DND-41 (cell line): Measurements from ENCODE around the gene CTIF.

Experiments
- ATAC-seq: fragments of 200-7000 bp; cut with Tn5 transposase; 3 replicates; pipeline ENCODE4 v1.9.1; 2021; ENCODE audit warnings: low read depth; ENCODE audit not compliant: insufficient read depth
- DNase-seq: peaks from one replicate; pipeline ENCODE4 v3.0.0-alpha.2; 2020
- H2AFZ ChIP-seq: 2 replicates; pipeline ENCODE4 v1.6.0; 2012; ENCODE audit warnings: low read depth, low read length
- H3K27ac ChIP-seq: 2 replicates; pipeline ENCODE4 v1.5.1; 2012; ENCODE audit warnings: low read length, inconsistent platforms
- H3K27me3 ChIP-seq: fragments of 200-600 bp; sonication (generic); 2 replicates; pipeline ENCODE4 v1.6.0; 2012; ENCODE audit warnings: low read length, mild to moderate bottlenecking, inconsistent platforms; ENCODE audit not compliant: insufficient read depth, poor library complexity
- H3K36me3 ChIP-seq: 2 replicates; pipeline ENCODE4 v1.5.1; 2012; ENCODE audit warnings: low read length, inconsistent platforms; ENCODE audit not compliant: insufficient read depth
- H3K4me1 ChIP-seq: 2 replicates; pipeline ENCODE4 v1.5.1; 2012; ENCODE audit warnings: mild to moderate bottlenecking, low read length; ENCODE audit not compliant: insufficient read depth
- H3K4me2 ChIP-seq: 2 replicates; pipeline ENCODE4 v1.6.0; 2012; ENCODE audit warnings: mild to moderate bottlenecking, moderate library complexity, low read length, inconsistent platforms; ENCODE audit not compliant: insufficient read depth
- H3K4me3 ChIP-seq, 2 experiments: fragments of 200-600 bp in 1 of 2; shearing (Covaris generic) in 1 of 2; 2 replicates each; pipeline ENCODE4 v1.5.1; 2012 to 2016; ENCODE audit warnings: inconsistent platforms in 2 of 2, low read length in 2 of 2, mild to moderate bottlenecking in 2 of 2, low read depth in 1 of 2, moderate library complexity in 1 of 2
- H3K79me2 ChIP-seq: 2 replicates; pipeline ENCODE4 v1.6.0; 2012; ENCODE audit warnings: low read length, inconsistent platforms; ENCODE audit not compliant: insufficient read depth
- H3K9ac ChIP-seq: 2 replicates; pipeline ENCODE4 v1.6.0; 2012; ENCODE audit warnings: low read depth, mild to moderate bottlenecking, inconsistent platforms, low read length, moderate library complexity
- H3K9me3 ChIP-seq: 2 replicates; pipeline ENCODE4 v1.5.1; 2012; ENCODE audit warnings: low read length, moderate library complexity, mild to moderate bottlenecking, inconsistent platforms; ENCODE audit not compliant: insufficient read depth, severe bottlenecking
- H4K20me1 ChIP-seq: 2 replicates; pipeline ENCODE4 v1.6.0; 2012; ENCODE audit warnings: low read length; ENCODE audit not compliant: insufficient read depth
- EZH2 ChIP-seq: IDR thresholded peaks from 3 replicates; pipeline ENCODE4 v1.6.1; 2012; ENCODE audit warnings: borderline replicate concordance, low read depth, mild to moderate bottlenecking, moderate library complexity, low read length, inconsistent platforms; ENCODE audit not compliant: severe bottlenecking
- TF ChIP-seq, protein P1 (sequence below): IDR thresholded peaks from 2 replicates; pipeline ENCODE4 v1.5.1; 2012; ENCODE audit warnings: borderline replicate concordance, low read length, moderate library complexity, mild to moderate bottlenecking; ENCODE audit not compliant: poor library complexity, severe bottlenecking; ENCODE audit errors: extremely low read depth

CTIF gene

DNA sequence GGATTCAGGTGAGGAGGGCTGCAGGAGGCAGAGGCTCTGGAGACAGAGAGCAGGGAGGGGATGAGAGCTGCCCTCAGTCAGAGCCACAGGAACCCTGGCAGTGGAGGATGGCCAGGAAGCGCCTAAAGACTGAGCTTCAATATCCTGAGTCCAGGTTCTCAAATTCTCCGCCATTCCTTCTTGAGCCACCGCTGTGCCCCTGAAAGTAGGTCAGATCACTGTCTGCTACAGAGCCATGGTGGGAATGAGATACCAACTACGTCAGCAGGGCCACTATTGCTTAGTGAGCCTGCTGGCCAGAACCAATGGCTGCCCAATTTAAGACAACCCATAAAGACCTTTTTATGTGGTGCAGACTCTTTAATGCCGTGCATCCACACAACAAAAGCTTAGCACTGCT is 155.5 kb downstream of the CTIF start:
- no peak overlapping the region for H3K27ac ChIP-seq

DNA sequence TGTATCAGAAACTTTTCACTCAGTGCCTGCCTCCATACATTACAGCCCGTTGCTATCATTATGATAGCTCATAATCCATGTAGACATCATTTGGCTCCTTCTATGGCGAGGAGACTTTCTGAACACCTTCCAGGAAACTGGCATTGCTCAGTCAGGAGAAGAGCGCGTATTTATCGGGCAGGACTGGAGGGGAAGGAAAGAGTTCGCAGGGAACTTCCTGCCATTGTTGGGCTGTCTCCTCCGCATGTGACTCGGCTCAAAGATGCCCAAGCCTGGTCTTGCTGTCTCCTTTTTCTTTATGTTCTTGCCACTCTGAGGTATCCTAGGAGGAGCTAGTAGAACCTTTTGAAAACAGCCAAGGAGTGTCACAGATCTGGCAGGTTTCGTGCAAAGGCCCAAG is 156.8 kb downstream of the CTIF start:
- Histone ChIP-seq H3K36me3 (no peaks in the 10 kb centered on the region), H3K4me3 (no peak overlapping the region), H3K27ac (no peak overlapping the region), H3K4me2 (no peak overlapping the region), H3K4me1 (no peaks in the 10 kb centered on the region), H3K79me2 (no peaks in the 10 kb centered on the region), H4K20me1 (no peaks in the 10 kb centered on the region), H3K27me3 (no peaks in the 10 kb centered on the region), H3K9me3 (no peaks in the 10 kb centered on the region), H2AFZ (no peak overlapping the region), H3K9ac (no peak overlapping the region)
- DNase-seq (no peak), ATAC-seq (no peak)
- TF ChIP-seq, protein P1, sequence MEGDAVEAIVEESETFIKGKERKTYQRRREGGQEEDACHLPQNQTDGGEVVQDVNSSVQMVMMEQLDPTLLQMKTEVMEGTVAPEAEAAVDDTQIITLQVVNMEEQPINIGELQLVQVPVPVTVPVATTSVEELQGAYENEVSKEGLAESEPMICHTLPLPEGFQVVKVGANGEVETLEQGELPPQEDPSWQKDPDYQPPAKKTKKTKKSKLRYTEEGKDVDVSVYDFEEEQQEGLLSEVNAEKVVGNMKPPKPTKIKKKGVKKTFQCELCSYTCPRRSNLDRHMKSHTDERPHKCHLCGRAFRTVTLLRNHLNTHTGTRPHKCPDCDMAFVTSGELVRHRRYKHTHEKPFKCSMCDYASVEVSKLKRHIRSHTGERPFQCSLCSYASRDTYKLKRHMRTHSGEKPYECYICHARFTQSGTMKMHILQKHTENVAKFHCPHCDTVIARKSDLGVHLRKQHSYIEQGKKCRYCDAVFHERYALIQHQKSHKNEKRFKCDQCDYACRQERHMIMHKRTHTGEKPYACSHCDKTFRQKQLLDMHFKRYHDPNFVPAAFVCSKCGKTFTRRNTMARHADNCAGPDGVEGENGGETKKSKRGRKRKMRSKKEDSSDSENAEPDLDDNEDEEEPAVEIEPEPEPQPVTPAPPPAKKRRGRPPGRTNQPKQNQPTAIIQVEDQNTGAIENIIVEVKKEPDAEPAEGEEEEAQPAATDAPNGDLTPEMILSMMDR, result no peak
- no peak for TF ChIP-seq EZH2

More for the DNA sequence above, 155.5 kb downstream of the CTIF start:
- Histone ChIP-seq H3K27me3 (no peaks in the 10 kb centered on the region), H3K36me3 (no peaks in the 10 kb centered on the region), H3K79me2 (no peaks in the 10 kb centered on the region), H3K9me3 (no peaks in the 10 kb centered on the region), H2AFZ (no peak overlapping the region), H3K4me1 (no peaks in the 10 kb centered on the region), H3K4me2 (no peak overlapping the region), H4K20me1 (no peaks in the 10 kb centered on the region), H3K4me3 (no peak overlapping the region), H3K9ac (no peak overlapping the region)
- DNase-seq (no peak), ATAC-seq (no peak)
- TF ChIP-seq, protein P1, result no peak
- no peak for TF ChIP-seq EZH2

DNA sequence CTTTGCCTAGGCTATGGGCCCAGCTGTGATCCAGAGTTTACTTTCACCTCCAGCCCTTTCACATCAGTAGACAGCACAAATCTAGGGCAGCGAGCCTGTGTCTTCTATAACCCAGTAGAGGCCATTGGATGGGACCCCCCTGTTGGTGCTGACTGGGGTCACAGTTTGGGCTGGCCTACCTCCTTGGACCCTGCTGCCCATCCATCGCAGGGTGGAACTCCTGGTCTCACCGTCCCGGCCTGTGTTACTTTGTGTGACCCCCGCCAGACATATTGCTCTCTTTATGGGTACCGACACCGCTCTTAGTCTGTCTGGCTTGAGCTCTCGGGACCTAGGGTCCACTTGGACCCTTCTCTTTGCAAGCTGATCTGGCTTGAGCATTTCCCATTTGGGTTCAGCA is 157.4 kb downstream of the CTIF start:
- Histone ChIP-seq H3K27ac (no peak overlapping the region), H3K79me2 (no peaks in the 10 kb centered on the region), H3K4me1 (no peaks in the 10 kb centered on the region), H3K9me3 (no peaks in the 10 kb centered on the region), H3K36me3 (no peaks in the 10 kb centered on the region), H4K20me1 (no peaks in the 10 kb centered on the region), H2AFZ (no peak overlapping the region), H3K4me3 (no peak overlapping the region), H3K4me2 (no peak overlapping the region), H3K9ac (no peak overlapping the region), H3K27me3 (no peaks in the 10 kb centered on the region)
- TF ChIP-seq, protein P1, result no peak
- no peak for TF ChIP-seq EZH2
- DNase-seq, result no peak
- ATAC-seq, result no peak

DNA sequence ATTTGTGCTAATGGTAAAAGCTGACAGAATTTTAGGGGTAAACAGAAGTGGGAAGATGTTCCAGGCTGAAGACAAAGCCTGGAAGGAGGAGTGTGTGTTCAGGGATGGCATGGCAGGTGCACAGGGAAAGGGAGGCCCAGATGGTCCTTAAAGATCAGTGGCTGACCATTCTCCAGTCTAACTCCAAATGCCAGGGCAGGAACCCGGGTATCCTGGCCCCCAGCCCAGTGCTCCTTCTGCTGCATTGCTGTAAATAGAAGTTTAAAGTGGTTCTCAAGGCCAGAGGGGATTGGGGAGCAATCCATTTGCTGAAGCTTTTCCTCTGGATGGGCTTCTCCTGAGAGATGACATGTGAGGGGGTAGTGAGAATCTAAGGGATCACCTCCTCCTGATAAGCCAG is 158.6 kb downstream of the CTIF start:
- Histone ChIP-seq H3K9me3 (no peaks in the 10 kb centered on the region), H3K4me1 (no peaks in the 10 kb centered on the region)
- no peak for DNase-seq

More for the DNA sequence above, 158.6 kb downstream of the CTIF start:
- no peaks in the 10 kb centered on the region for H3K27me3 ChIP-seq
- no peaks in the 10 kb centered on the region for H4K20me1 ChIP-seq
- H3K27ac ChIP-seq, result no peak overlapping the region
- no peak overlapping the region for H3K9ac ChIP-seq
- H2AFZ ChIP-seq, result no peak overlapping the region
- H3K4me2 ChIP-seq, result no peak overlapping the region
- no peaks in the 10 kb centered on the region for H3K36me3 ChIP-seq
- no peak overlapping the region for H3K4me3 ChIP-seq
- H3K79me2 ChIP-seq, result no peaks in the 10 kb centered on the region
- no peak for TF ChIP-seq EZH2
- TF ChIP-seq, protein P1, result no peak
- ATAC-seq, result no peak
